ENCODE results near the gene DLL3.

GRCh38 chr19:39515551-39516191 lies 16.9 kb downstream of the DLL3 start:
- TF ChIP-seq CTCF (IDR thresholded peaks at IDR 0.05; ENCODE audit: insufficient read depth, low read length, poor library complexity, severe bottlenecking), result no peak
- no peak for TF ChIP-seq EZH2phosphoT487 (conservative IDR thresholded peaks at IDR 0.05; ENCODE audit: low read length)

All from SU-DHL-6 (cell line).